CD14-positive monocyte (primary cell): ENCODE measurements around the gene HACL1. TPM values are rescaled to one million over a fixed set of nuclear protein-coding genes. Genes with fewer than 3 reads are reported as not detected.

Source experiments
- DNase-seq, 3 donors: peaks; one replicate each; pipeline ENCODE4 v3.0.0-alpha.2; 2011 to 2022
- H2AFZ ChIP-seq: 2 replicates; pipeline ENCODE4 v1.6.0; 2012; ENCODE audit warnings: mild to moderate bottlenecking, low read depth, low read length, inconsistent platforms; ENCODE audit not compliant: insufficient read depth, poor library complexity, severe bottlenecking
- H3K27ac ChIP-seq, 2 donors: 1 replicate in 1 of 2; 2 replicates in 1 of 2; pipeline ENCODE4 v1.5.1; 2012 to 2013; ENCODE audit warnings: low read length in 2 of 2, control low read depth in 1 of 2, inconsistent platforms in 1 of 2, low read depth in 1 of 2, mild to moderate bottlenecking in 1 of 2
- H3K27me3 ChIP-seq, 2 donors: one replicate each; pipeline versions ENCODE4 v1.6.0 to v1.6.1; 2011 to 2013; ENCODE audit warnings: low read length in 2 of 2; ENCODE audit not compliant: control insufficient read depth in 2 of 2, insufficient read depth in 2 of 2
- H3K36me3 ChIP-seq, 2 donors: replicated peaks in 1 of 2; 1 replicate in 1 of 2; 2 replicates in 1 of 2; pipeline versions ENCODE4 v1.5.1 to v1.6.1; 2012 to 2013; ENCODE audit warnings: low read length in 2 of 2, control low read depth in 1 of 2, inconsistent platforms in 1 of 2, mild to moderate bottlenecking in 1 of 2; ENCODE audit not compliant: insufficient read depth in 2 of 2, control insufficient read depth in 1 of 2
- H3K4me1 ChIP-seq, 2 donors: 1 replicate in 1 of 2; 2 replicates in 1 of 2; pipeline versions ENCODE4 v1.5.1 to v1.6.1; 2012 to 2013; ENCODE audit warnings: low read length in 2 of 2, control low read depth in 1 of 2, inconsistent platforms in 1 of 2, mild to moderate bottlenecking in 1 of 2, moderate library complexity in 1 of 2; ENCODE audit not compliant: insufficient read depth in 2 of 2, control insufficient read depth in 1 of 2
- H3K4me2 ChIP-seq: replicated peaks from 2 replicates; pipeline ENCODE3; 2012; ENCODE audit warnings: low read length, moderate library complexity, mild to moderate bottlenecking; ENCODE audit not compliant: poor library complexity, severe bottlenecking; ENCODE audit errors: extremely low read depth
- H3K4me3 ChIP-seq, 3 experiments: fragments of 200-600 bp in 1 of 3; sonication (generic) in 1 of 3; replicated peaks in 1 of 3; 1 replicate in 2 of 3; 2 replicates in 1 of 3; pipeline ENCODE4 v1.5.1; 2011 to 2013; ENCODE audit warnings: low read length in 3 of 3, mild to moderate bottlenecking in 3 of 3, control low read depth in 2 of 3, low read depth in 2 of 3, inconsistent platforms in 1 of 3, moderate library complexity in 1 of 3
- H3K79me2 ChIP-seq: 2 replicates; pipeline ENCODE4 v1.6.0; 2012; ENCODE audit warnings: mild to moderate bottlenecking, control low read depth, inconsistent platforms, low read length, moderate library complexity; ENCODE audit not compliant: insufficient read depth
- H3K9ac ChIP-seq: 2 replicates; pipeline ENCODE4 v1.6.0; 2017; ENCODE audit warnings: low read length, mild to moderate bottlenecking; ENCODE audit not compliant: insufficient read depth, poor library complexity, severe bottlenecking
- H3K9me3 ChIP-seq, 2 donors: replicated peaks in 1 of 2; 1 replicate in 1 of 2; 2 replicates in 1 of 2; pipeline versions ENCODE4 v1.5.1 to v1.6.1; 2012 to 2013; ENCODE audit warnings: low read length in 2 of 2, control low read depth in 1 of 2; ENCODE audit not compliant: control insufficient read depth in 1 of 2, insufficient read depth in 1 of 2
- H4K20me1 ChIP-seq: 2 replicates; pipeline ENCODE4 v1.6.0; 2012; ENCODE audit warnings: mild to moderate bottlenecking, low read length, control low read depth, moderate library complexity; ENCODE audit not compliant: insufficient read depth
- H3K27ac Mint-ChIP-seq, 7 donors: one replicate each; pipeline ENCODE4 v1.8.0; 2020; ENCODE audit warnings: mild to moderate bottlenecking in 7 of 7, mixed read lengths in 7 of 7, moderate library complexity in 6 of 7, inconsistent platforms in 2 of 7
- H3K27me3 Mint-ChIP-seq, 3 donors: one replicate each; pipeline ENCODE4 v1.8.0; 2021 to 2022; ENCODE audit warnings: low read depth in 3 of 3, mild to moderate bottlenecking in 3 of 3, mixed read lengths in 3 of 3, moderate library complexity in 3 of 3, inconsistent platforms in 1 of 3
- H3K36me3 Mint-ChIP-seq, 2 donors: one replicate each; pipeline ENCODE4 v1.8.0; 2020; ENCODE audit warnings: mixed read lengths in 2 of 2, inconsistent platforms in 1 of 2, mild to moderate bottlenecking in 1 of 2
- H3K4me1 Mint-ChIP-seq: one replicate; pipeline ENCODE4 v1.8.0; 2020; ENCODE audit warnings: mild to moderate bottlenecking, mixed read lengths
- H3K4me3 Mint-ChIP-seq, 2 donors: one replicate each; pipeline ENCODE4 v1.8.0; 2020; ENCODE audit warnings: mild to moderate bottlenecking in 2 of 2, mixed read lengths in 2 of 2, moderate library complexity in 1 of 2
- H3K9me3 Mint-ChIP-seq, 7 donors: one replicate each; pipeline ENCODE4 v1.8.0; 2020 to 2022; ENCODE audit warnings: mixed read lengths in 7 of 7, mild to moderate bottlenecking in 6 of 7, moderate library complexity in 6 of 7, inconsistent platforms in 2 of 7
- WGBS: methylation state at CpG from one replicate; pipeline ENCODE4 v1.1.5; 2013; ENCODE audit warnings: missing lambda C conversion rate; ENCODE audit not compliant: insufficient coverage; 5-methylcytosine and 5-hydroxymethylcytosine counted together
- intact Hi-C, 2 donors: fragments of 100-400 bp; cut with micrococcal nuclease; formaldehyde crosslinking; loops; one replicate each; pipeline versions ENCODE4 v1.15.0 to v1.15.1; 2023
- polyA plus RNA-seq, 3 donors: library from polyadenylated mRNA; depleted of rRNA in 1 of 3; unstranded in 2 of 3; stranded (reverse) in 1 of 3; fragments of 300-500 nt in 2 of 3; fragments of >200 nt in 1 of 3; fragmentation: Illumina TruSeq in 2 of 3; gene quantifications; 1 replicate in 2 of 3; 2 replicates in 1 of 3; pipeline ENCODE4 v1.2.3, GENCODE V29; 2012 to 2021
- TF ChIP-seq, protein P1 (sequence below): fragments of 200-600 bp; IDR thresholded peaks from one replicate; pipeline ENCODE4 v1.8.0; 2022; ENCODE audit warnings: antibody characterized with exemption, mild to moderate bottlenecking

The HACL1 gene
- polyA plus RNA-seq, 3 donors = 12.3 to 27.2 (median 22.3) TPM

DNA sequence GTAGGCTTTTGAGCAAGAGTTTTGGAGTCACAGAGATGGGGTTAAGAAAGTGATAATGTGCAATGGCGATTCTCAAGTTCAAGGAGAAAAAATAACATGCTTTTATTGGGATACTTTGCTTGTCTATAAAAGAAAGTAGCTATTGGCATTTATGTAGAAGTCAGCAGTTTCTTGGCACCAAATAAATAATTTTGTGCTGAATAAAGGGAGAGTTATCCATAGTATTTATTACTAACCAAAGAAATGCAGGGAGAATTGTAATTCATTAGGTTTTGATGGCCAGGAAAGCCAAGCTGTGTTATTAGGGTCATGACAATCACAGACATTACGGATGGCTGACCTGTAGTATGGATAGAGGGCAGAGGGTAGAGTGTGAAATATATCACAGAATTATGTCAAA is 33.3 kb upstream of the HACL1 start:
- Histone ChIP-seq H3K4me1 (peaks cover 12 to 17% of the 10 kb centered on the region in 2 donors), H3K4me2 (no peak overlapping the region), H3K9me3 (no peaks in the 10 kb centered on the region), H4K20me1 (no peaks in the 10 kb centered on the region), H3K9ac (no peak overlapping the region), H2AFZ (no peak overlapping the region), H3K79me2 (no peaks in the 10 kb centered on the region), H3K4me3 (no peak overlapping the region), H3K27me3 (no peaks in the 10 kb centered on the region), H3K36me3 (no peaks in the 10 kb centered on the region), H3K27ac (no peak overlapping the region)
- intact Hi-C loops = loop anchor here (5.0 to 10.0 kb wide), 2 partner anchors 50 to 178 kb away; no protein-coding TSS in a partner anchor
- H3K27ac Mint-ChIP-seq = no peak overlapping the region
- 100% methylated on average over 1 of the region's 2 CpGs for WGBS
- peaks cover 30% of the 10 kb centered on the region for H3K4me1 Mint-ChIP-seq
- no peaks in the 10 kb centered on the region for H3K9me3 Mint-ChIP-seq
- no peak for DNase-seq
- peaks cover 0 to 2% (median 2%) of the 10 kb centered on the region in 3 donors for H3K27me3 Mint-ChIP-seq
- TF ChIP-seq, protein P1, sequence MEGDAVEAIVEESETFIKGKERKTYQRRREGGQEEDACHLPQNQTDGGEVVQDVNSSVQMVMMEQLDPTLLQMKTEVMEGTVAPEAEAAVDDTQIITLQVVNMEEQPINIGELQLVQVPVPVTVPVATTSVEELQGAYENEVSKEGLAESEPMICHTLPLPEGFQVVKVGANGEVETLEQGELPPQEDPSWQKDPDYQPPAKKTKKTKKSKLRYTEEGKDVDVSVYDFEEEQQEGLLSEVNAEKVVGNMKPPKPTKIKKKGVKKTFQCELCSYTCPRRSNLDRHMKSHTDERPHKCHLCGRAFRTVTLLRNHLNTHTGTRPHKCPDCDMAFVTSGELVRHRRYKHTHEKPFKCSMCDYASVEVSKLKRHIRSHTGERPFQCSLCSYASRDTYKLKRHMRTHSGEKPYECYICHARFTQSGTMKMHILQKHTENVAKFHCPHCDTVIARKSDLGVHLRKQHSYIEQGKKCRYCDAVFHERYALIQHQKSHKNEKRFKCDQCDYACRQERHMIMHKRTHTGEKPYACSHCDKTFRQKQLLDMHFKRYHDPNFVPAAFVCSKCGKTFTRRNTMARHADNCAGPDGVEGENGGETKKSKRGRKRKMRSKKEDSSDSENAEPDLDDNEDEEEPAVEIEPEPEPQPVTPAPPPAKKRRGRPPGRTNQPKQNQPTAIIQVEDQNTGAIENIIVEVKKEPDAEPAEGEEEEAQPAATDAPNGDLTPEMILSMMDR = no peak
- H3K4me3 Mint-ChIP-seq = no peak overlapping the region
- H3K36me3 Mint-ChIP-seq = peaks cover 10 to 19% of the 10 kb centered on the region in 2 donors

GRCh38 chr3:15633766-15634598 is 32.6 kb upstream of the HACL1 start:
- DNase-seq = no peak
- Mint-ChIP-seq H3K27ac (peak overlapping the region in 1 of 7 donors; percentile 30), H3K4me1 (peaks cover 30% of the 10 kb centered on the region), H3K27me3 (peaks cover 2% of the 10 kb centered on the region in 3 donors), H3K4me3 (no peak overlapping the region), H3K36me3 (peaks cover 13 to 19% of the 10 kb centered on the region in 2 donors), H3K9me3 (no peaks in the 10 kb centered on the region)
- WGBS = 100% methylated on average over 1 of the region's 4 CpGs
- TF ChIP-seq, protein P1 = no peak
- Histone ChIP-seq H3K27me3 (no peaks in the 10 kb centered on the region), H4K20me1 (no peaks in the 10 kb centered on the region), H3K4me3 (no peak overlapping the region), H3K4me2 (no peak overlapping the region), H3K4me1 (peaks cover 12 to 17% of the 10 kb centered on the region in 2 donors), H2AFZ (no peak overlapping the region), H3K79me2 (no peaks in the 10 kb centered on the region), H3K9me3 (no peaks in the 10 kb centered on the region), H3K36me3 (no peaks in the 10 kb centered on the region), H3K9ac (no peak overlapping the region), H3K27ac (no peak overlapping the region)
- intact Hi-C loops = loop anchor here (5.0 to 10.0 kb wide), 2 partner anchors 51 to 178 kb away; no protein-coding TSS in a partner anchor
